GM13976 (cell line): Measurements from ENCODE around the gene PCSK2.

Experiments
- DNase-seq: peaks from one replicate; pipeline ENCODE4 v3.0.0; 2012; ENCODE audit warnings: low spot score
- CTCF ChIP-seq: IDR thresholded peaks from 2 replicates; pipeline ENCODE4 v1.5.1; 2012; ENCODE audit warnings: borderline replicate concordance, mild to moderate bottlenecking; ENCODE audit not compliant: insufficient read depth; ENCODE audit errors: extremely low read depth, missing control alignments, control extremely low read depth
- in situ Hi-C: fragments of 300-500 bp; cut with MboI; formaldehyde crosslinking; loops from one replicate; pipeline ENCODE4 v1.12.0; 2022; ENCODE audit warnings: low sequenced_read_pairs, mixed read lengths, inconsistent platforms; ENCODE audit not compliant: unreplicated experiment

The PCSK2 gene

GRCh38 chr20:17504066-17504897 is 277.4 kb downstream of the PCSK2 start:
- in situ Hi-C loops, result loop anchor here (25.0 kb wide), 1 partner anchor 758 kb away; no protein-coding TSS in a partner anchor
- peak; percentile 59 for DNase-seq
- no peak for TF ChIP-seq CTCF

- TF ChIP-seq CTCF, result peak; percentile 32
- in situ Hi-C loops, result loop anchor here (25.0 kb wide), 1 partner anchor 757 kb away; no protein-coding TSS in a partner anchor
- DNase-seq, result peak; percentile 74
Observed at GRCh38 chr20:17504898-17505635, 278.2 kb downstream of the PCSK2 start.

- DNase-seq, result peak; percentile 41
- in situ Hi-C loops, result loop anchor here (25.0 kb wide), 1 partner anchor 756 kb away; no protein-coding TSS in a partner anchor
- no peak for TF ChIP-seq CTCF
Observed at GRCh38 chr20:17505636-17506517, 279.0 kb downstream of the PCSK2 start.

GRCh38 chr20:17507032-17507431 is 280.2 kb downstream of the PCSK2 start:
- in situ Hi-C loops, result loop anchor here (25.0 kb wide), 1 partner anchor 755 kb away; no protein-coding TSS in a partner anchor
- DNase-seq, result no peak
- no peak for TF ChIP-seq CTCF

- in situ Hi-C loops, result loop anchor here (25.0 kb wide), 1 partner anchor 755 kb away; no protein-coding TSS in a partner anchor
- no peak for TF ChIP-seq CTCF
- DNase-seq, result no peak
Observed at GRCh38 chr20:17507531-17507930, 280.7 kb downstream of the PCSK2 start.
